OCI-LY3 (cell line): ENCODE results near the gene ERCC6L.
"Not testable (repeated sequence)": the region's sequence is repeated elsewhere in the genome, so short reads cannot be mapped to it uniquely, and the experiment has no call there.

Source experiments
- H2AFZ ChIP-seq: fragments of 200-600, 300-600 bp; shearing (Covaris generic); 2 replicates; pipeline ENCODE4 v1.6.0; 2014; ENCODE audit warnings: antibody characterized with exemption, low read depth, low read length
- H3K27ac ChIP-seq: fragments of 200-600, 300-600 bp; sonication (generic); 2 replicates; pipeline ENCODE4 v1.5.1; 2014; ENCODE audit warnings: mild to moderate bottlenecking, low read length, moderate library complexity, mixed read lengths
- H3K27me3 ChIP-seq: fragments of 200-600, 300-600 bp; sonication (generic); 2 replicates; pipeline ENCODE4 v1.6.1; 2014; ENCODE audit warnings: low read depth, low read length, mixed read lengths
- H3K36me3 ChIP-seq: fragments of 200-600, 300-600 bp; sonication (generic); replicated peaks from 2 replicates; pipeline ENCODE3; 2014; ENCODE audit warnings: low read depth, low read length, mixed read lengths
- H3K4me1 ChIP-seq: fragments of 300-600, 200-600 bp; sonication (generic); 2 replicates; pipeline ENCODE4 v1.6.1; 2014; ENCODE audit warnings: low read length, mixed read lengths
- H3K4me2 ChIP-seq: fragments of 200-600, 300-600 bp; sonication (generic); 2 replicates; pipeline ENCODE4 v1.6.1; 2014; ENCODE audit warnings: low read length, mixed read lengths
- H3K4me3 ChIP-seq: fragments of 300-600, 200-600 bp; sonication (generic); 2 replicates; pipeline ENCODE4 v1.5.1; 2014; ENCODE audit warnings: antibody characterized with exemption, mild to moderate bottlenecking, low read length, moderate library complexity
- H3K79me2 ChIP-seq: fragments of 300-600, 200-600 bp; shearing (Covaris generic); 2 replicates; pipeline ENCODE4 v1.6.1; 2014; ENCODE audit warnings: mild to moderate bottlenecking, low read length, mixed read lengths
- H3K9ac ChIP-seq: fragments of 300-600, 200-600 bp; shearing (Covaris generic); 2 replicates; pipeline ENCODE4 v1.6.0; 2014; ENCODE audit warnings: mild to moderate bottlenecking, low read length, moderate library complexity
- H3K9me3 ChIP-seq: fragments of 200-600, 300-600 bp; shearing (Covaris generic); 2 replicates; pipeline ENCODE4 v1.6.1; 2014; ENCODE audit warnings: low read length, mixed read lengths; ENCODE audit not compliant: insufficient read depth
- H4K20me1 ChIP-seq: fragments of 200-600, 300-600 bp; sonication (generic); 2 replicates; pipeline ENCODE4 v1.6.1; 2016; ENCODE audit warnings: low read length, mixed read lengths; ENCODE audit not compliant: insufficient read depth
- CTCF ChIP-seq: fragments of 200-600, 300-600 bp; sonication (generic); IDR thresholded peaks from 2 replicates; pipeline ENCODE4 v1.5.1; 2014; ENCODE audit warnings: antibody characterized with exemption, low read length, low read depth
- EZH2phosphoT487 ChIP-seq: fragments of 200-600 bp; shearing (Covaris generic); IDR thresholded peaks from 2 replicates; pipeline ENCODE4 v1.6.1; 2018; ENCODE audit warnings: antibody characterized with exemption, mixed run types, low read depth

Gene ERCC6L

GRCh38 chrX:72238183-72238582 lies 644 bp downstream of the ERCC6L start:
- Histone ChIP-seq H3K4me2 (peak overlapping the region; percentile 92), H3K27ac (peak overlapping the region; percentile 50; the same call in 1 of the 2 replicates), H3K4me3 (peak overlapping the region; percentile 99), H2AFZ (peak overlapping the region; percentile 95; the same call in 1 of the 2 replicates), H3K9ac (peak overlapping the region; percentile 87), H3K36me3 (no peaks in the 10 kb centered on the region), H3K79me2 (peaks cover 16% of the 10 kb centered on the region), H3K9me3 (no peaks in the 10 kb centered on the region), H3K27me3 (no peaks in the 10 kb centered on the region), H4K20me1 (no peaks in the 10 kb centered on the region), H3K4me1 (peaks cover 6% of the 10 kb centered on the region; the same call in 1 of the 2 replicates)
- TF ChIP-seq EZH2phosphoT487 (no peak), CTCF (no peak)

GRCh38 chrX:72236841-72237240 lies 2.0 kb downstream of the ERCC6L start:
- Histone ChIP-seq H3K27me3 (no peaks in the 10 kb centered on the region), H2AFZ (no peak overlapping the region), H3K79me2 (peaks cover 23% of the 10 kb centered on the region), H3K4me1 (peaks cover 6% of the 10 kb centered on the region; the same call in 1 of the 2 replicates), H3K36me3 (peaks cover under 1% of the 10 kb centered on the region), H3K4me2 (no peak overlapping the region), H4K20me1 (no peaks in the 10 kb centered on the region), H3K9ac (no peak overlapping the region), H3K27ac (no peak overlapping the region), H3K4me3 (no peak overlapping the region), H3K9me3 (no peaks in the 10 kb centered on the region)
- TF ChIP-seq EZH2phosphoT487 (no peak), CTCF (no peak)

- Histone ChIP-seq H3K27ac (no peak overlapping the region), H3K9ac (no peak overlapping the region), H3K4me2 (no peak overlapping the region), H3K79me2 (peaks cover 36% of the 10 kb centered on the region), H3K36me3 (peaks cover 17% of the 10 kb centered on the region), H3K27me3 (no peaks in the 10 kb centered on the region), H3K4me1 (no peaks in the 10 kb centered on the region), H3K9me3 (no peaks in the 10 kb centered on the region), H4K20me1 (no peaks in the 10 kb centered on the region), H2AFZ (no peak overlapping the region), H3K4me3 (no peak overlapping the region)
- TF ChIP-seq CTCF (no peak), EZH2phosphoT487 (no peak)
These were observed 8.5 kb downstream of the ERCC6L start for GRCh38 chrX:72230290-72230689.

- not testable (repeated sequence) for H3K27me3 ChIP-seq, H2AFZ ChIP-seq, H3K4me2 ChIP-seq, H3K4me1 ChIP-seq, H3K9me3 ChIP-seq, H3K9ac ChIP-seq, H3K36me3 ChIP-seq, H3K4me3 ChIP-seq, H4K20me1 ChIP-seq, H3K27ac ChIP-seq
- H3K79me2 ChIP-seq: peaks cover 21% of the 10 kb centered on the region
These were observed 18.5 kb downstream of the ERCC6L start for GRCh38 chrX:72220375-72220774.

GRCh38 chrX:72216973-72217372 lies 21.9 kb downstream of the ERCC6L start:
- TF ChIP-seq CTCF (no peak), EZH2phosphoT487 (no peak)
- H3K4me3 ChIP-seq: no peak overlapping the region
- no peak overlapping the region for H3K27ac ChIP-seq
- no peaks in the 10 kb centered on the region for H4K20me1 ChIP-seq
- no peak overlapping the region for H2AFZ ChIP-seq
- H3K79me2 ChIP-seq: peaks cover 8% of the 10 kb centered on the region; the same call in 1 of the 2 replicates
- H3K27me3 ChIP-seq: no peaks in the 10 kb centered on the region
- no peaks in the 10 kb centered on the region for H3K4me1 ChIP-seq
- H3K36me3 ChIP-seq: peaks cover 7% of the 10 kb centered on the region
- H3K9ac ChIP-seq: no peak overlapping the region
- no peak overlapping the region for H3K4me2 ChIP-seq
- no peaks in the 10 kb centered on the region for H3K9me3 ChIP-seq
